LNCAP (cell line): ENCODE measurements around the gene RIPOR3.

Source experiments
- CTCF ChIP-seq: fragments of 450-650 bp; IDR thresholded peaks from 2 replicates; pipeline ENCODE4 v1.5.1; 2017; ENCODE audit warnings: mild to moderate bottlenecking

The RIPOR3 gene

GRCh38 chr20:50601511-50602431, 89.6 kb downstream of the RIPOR3 start:
- TF ChIP-seq CTCF = no peak

- no peak for TF ChIP-seq CTCF
Observed at GRCh38 chr20:50600281-50600895, 91.0 kb downstream of the RIPOR3 start.

- TF ChIP-seq CTCF = no peak
Observed at GRCh38 chr20:50598074-50598473, 93.3 kb downstream of the RIPOR3 start.

- TF ChIP-seq CTCF = no peak
Observed at GRCh38 chr20:50597406-50597969, 93.9 kb downstream of the RIPOR3 start.

GRCh38 chr20:50596694-50597021, 94.7 kb downstream of the RIPOR3 start:
- TF ChIP-seq CTCF = no peak

GRCh38 chr20:50595988-50596693, 95.2 kb downstream of the RIPOR3 start:
- no peak for TF ChIP-seq CTCF

GRCh38 chr20:50595433-50595895, 95.9 kb downstream of the RIPOR3 start:
- no peak for TF ChIP-seq CTCF
